KMS-11 (cell line): ENCODE measurements around the gene GALNT5.

Experiments used
- H2AFZ ChIP-seq: fragments of 200-600 bp; sonication (generic); 2 replicates; pipeline ENCODE4 v1.6.1; 2016; ENCODE audit warnings: antibody characterized with exemption, mixed run types, low read depth
- H3K27ac ChIP-seq: fragments of 200-600 bp; sonication (generic); 2 replicates; pipeline ENCODE4 v1.6.1; 2016; ENCODE audit warnings: mild to moderate bottlenecking, mixed run types
- H3K27me3 ChIP-seq: fragments of 200-600 bp; sonication (generic); 2 replicates; pipeline ENCODE4 v1.6.1; 2017; ENCODE audit warnings: mild to moderate bottlenecking, low read depth, mixed run types, moderate library complexity; ENCODE audit not compliant: insufficient read depth
- H3K36me3 ChIP-seq: fragments of 200-600 bp; sonication (generic); 2 replicates; pipeline ENCODE4 v1.6.1; 2017; ENCODE audit warnings: mild to moderate bottlenecking, mixed run types; ENCODE audit not compliant: insufficient read depth
- H3K4me1 ChIP-seq: fragments of 200-600 bp; sonication (generic); 2 replicates; pipeline ENCODE4 v1.6.1; 2016; ENCODE audit warnings: mild to moderate bottlenecking, low read depth, mixed run types; ENCODE audit not compliant: poor library complexity, severe bottlenecking
- H3K4me2 ChIP-seq: fragments of 200-600 bp; sonication (generic); 2 replicates; pipeline ENCODE4 v1.7.0; 2016; ENCODE audit warnings: mild to moderate bottlenecking, mixed run types
- H3K4me3 ChIP-seq: fragments of 200-600 bp; sonication (generic); IDR thresholded peaks from 2 replicates; pipeline ENCODE4 v1.6.1; 2017; ENCODE audit warnings: low read depth, low read length, mixed read lengths; ENCODE audit not compliant: insufficient read depth
- H3K79me2 ChIP-seq: fragments of 200-600 bp; sonication (generic); 2 replicates; pipeline ENCODE4 v1.6.1; 2016; ENCODE audit warnings: low read depth, mixed run types; ENCODE audit not compliant: insufficient read depth
- H3K9ac ChIP-seq: fragments of 200-600 bp; sonication (generic); 2 replicates; pipeline ENCODE4 v1.6.1; 2016; ENCODE audit warnings: mild to moderate bottlenecking, mixed run types
- H4K20me1 ChIP-seq: fragments of 200-600 bp; sonication (generic); 2 replicates; pipeline ENCODE4 v1.6.1; 2016; ENCODE audit warnings: mild to moderate bottlenecking, mixed run types; ENCODE audit not compliant: insufficient read depth
- CTCF ChIP-seq: fragments of 200-600 bp; sonication (generic); conservative IDR thresholded peaks from 2 replicates; pipeline ENCODE4 v1.6.1; 2017; ENCODE audit warnings: low read depth, mild to moderate bottlenecking, antibody characterized with exemption, low read length, moderate library complexity, mixed read lengths

Gene GALNT5

GRCh38 chr2:157259960-157260359 lies 2.5 kb downstream of the GALNT5 start:
- no peak overlapping the region for H3K27ac ChIP-seq
- no peaks in the 10 kb centered on the region for H3K27me3 ChIP-seq
- H3K4me3 ChIP-seq = no peak overlapping the region
- no peak overlapping the region for H3K4me2 ChIP-seq
- H3K36me3 ChIP-seq = no peaks in the 10 kb centered on the region
- H3K4me1 ChIP-seq = peaks cover 54% of the 10 kb centered on the region
- H2AFZ ChIP-seq = no peak overlapping the region
- no peaks in the 10 kb centered on the region for H4K20me1 ChIP-seq
- H3K79me2 ChIP-seq = no peaks in the 10 kb centered on the region
- TF ChIP-seq CTCF = no peak
- H3K9ac ChIP-seq = no peak overlapping the region

DNA sequence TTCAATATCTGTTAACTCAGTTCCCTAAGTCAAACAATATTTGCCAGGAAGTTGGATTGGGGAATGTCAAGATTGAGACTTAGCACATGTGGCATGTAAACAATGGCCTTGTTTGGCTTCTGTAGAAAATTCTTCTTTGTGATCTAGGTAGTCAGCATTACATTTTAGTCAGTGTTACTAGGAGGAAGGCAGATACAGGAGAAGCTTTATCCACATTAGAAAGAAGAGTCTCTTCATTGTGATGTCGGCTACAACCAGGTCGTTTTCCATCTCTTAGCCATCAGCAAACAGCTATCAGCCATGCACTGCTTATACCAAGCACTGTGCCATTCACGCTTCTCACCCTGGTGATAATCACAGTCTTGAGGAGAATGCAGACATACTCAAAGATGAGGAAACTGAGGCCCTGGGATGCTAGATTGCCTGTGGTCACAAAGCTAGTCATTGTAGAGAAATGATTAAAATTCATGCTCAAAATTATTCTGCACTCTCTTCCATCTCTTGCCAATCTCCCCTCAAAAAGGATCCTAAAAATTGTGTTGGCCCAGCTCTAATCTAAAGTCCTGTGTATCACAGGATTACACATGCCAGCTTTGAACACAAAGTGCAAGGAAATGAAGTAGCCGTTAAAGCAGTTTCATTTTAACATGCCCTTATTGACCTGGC lies 3.2 kb downstream of the GALNT5 start:
- Histone ChIP-seq H3K4me2 (peak overlapping the region; percentile 61), H3K79me2 (no peaks in the 10 kb centered on the region), H3K4me3 (no peak overlapping the region), H3K27ac (peak overlapping the region; percentile 52), H4K20me1 (no peaks in the 10 kb centered on the region), H3K9ac (peak overlapping the region; percentile 35; the same call in 1 of the 2 replicates), H3K27me3 (no peaks in the 10 kb centered on the region), H3K4me1 (peaks cover 47% of the 10 kb centered on the region), H3K36me3 (no peaks in the 10 kb centered on the region), H2AFZ (peak overlapping the region; percentile 81)
- no peak for TF ChIP-seq CTCF

- Histone ChIP-seq H3K79me2 (no peaks in the 10 kb centered on the region), H4K20me1 (no peaks in the 10 kb centered on the region), H3K36me3 (no peaks in the 10 kb centered on the region), H3K4me3 (no peak overlapping the region), H3K4me1 (peaks cover 42% of the 10 kb centered on the region), H2AFZ (peak overlapping the region; percentile 81), H3K9ac (peak overlapping the region; percentile 35; the same call in 1 of the 2 replicates), H3K27me3 (no peaks in the 10 kb centered on the region), H3K4me2 (peak overlapping the region; percentile 61), H3K27ac (peak overlapping the region; percentile 52)
- TF ChIP-seq CTCF = no peak
These were observed 3.8 kb downstream of the GALNT5 start for GRCh38 chr2:157261199-157261782.

DNA sequence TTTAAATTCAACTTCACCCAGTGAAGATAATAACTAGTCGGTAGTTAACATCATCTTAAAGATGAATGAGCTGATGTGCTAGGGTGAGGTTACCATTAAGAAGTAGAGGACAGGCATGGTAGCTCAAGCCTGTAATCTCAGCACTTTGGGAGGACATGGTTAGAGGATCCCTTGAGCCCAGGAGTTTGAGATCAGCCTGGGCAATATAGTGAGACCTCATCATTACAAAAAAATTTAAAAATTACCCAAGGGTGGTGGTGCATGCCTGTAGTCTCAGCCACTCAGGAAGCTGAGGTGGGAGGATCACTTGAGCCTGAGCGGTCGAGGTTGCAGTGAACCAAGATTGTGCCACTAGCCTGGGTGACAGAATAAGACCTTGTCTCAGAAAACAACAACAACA lies 4.7 kb downstream of the GALNT5 start:
- Histone ChIP-seq H3K9ac (no peak overlapping the region), H3K27ac (no peak overlapping the region), H3K36me3 (no peaks in the 10 kb centered on the region), H3K79me2 (no peaks in the 10 kb centered on the region), H3K4me2 (no peak overlapping the region), H3K4me3 (no peak overlapping the region), H2AFZ (no peak overlapping the region), H3K4me1 (peaks cover 43% of the 10 kb centered on the region), H4K20me1 (no peaks in the 10 kb centered on the region), H3K27me3 (no peaks in the 10 kb centered on the region)
- no peak for TF ChIP-seq CTCF
